Neural progenitor cell (in vitro differentiated cells): ENCODE measurements around the gene NKAIN4. TPM values are rescaled to one million over a fixed set of nuclear protein-coding genes. Genes with fewer than 3 reads are reported as not detected.

ENCODE experiments used
- DNase-seq: peaks from one replicate; pipeline ENCODE4 v3.0.0-alpha.2; 2016; ENCODE audit warnings: low spot score
- H2AFZ ChIP-seq: fragments of 200-600 bp; sonication (generic); replicated peaks from 2 replicates; pipeline ENCODE4 v1.6.1; 2016; ENCODE audit warnings: antibody characterized with exemption
- H3F3A ChIP-seq: fragments of 200-600 bp; sonication (generic); 2 replicates; pipeline ENCODE4 v1.6.1; 2016; ENCODE audit warnings: antibody characterized with exemption, low read depth
- H3K27ac ChIP-seq: fragments of 200-600 bp; sonication (generic); 2 replicates; pipeline ENCODE4 v1.5.1; 2016; ENCODE audit warnings: mild to moderate bottlenecking
- H3K27me3 ChIP-seq: fragments of 200-600 bp; sonication (generic); 2 replicates; pipeline ENCODE4 v1.6.1; 2016; ENCODE audit warnings: mild to moderate bottlenecking, moderate library complexity
- H3K36me3 ChIP-seq: fragments of 200-600 bp; sonication (generic); 2 replicates; pipeline ENCODE4 v1.5.1; 2016
- H3K4me1 ChIP-seq: fragments of 200-600 bp; sonication (generic); 2 replicates; pipeline ENCODE4 v1.6.1; 2016; ENCODE audit warnings: mixed run types
- H3K4me2 ChIP-seq: fragments of 200-600 bp; sonication (generic); 2 replicates; pipeline ENCODE4 v1.6.1; 2016
- H3K4me3 ChIP-seq: fragments of 200-600 bp; sonication (generic); 2 replicates; pipeline ENCODE4 v1.5.1; 2016
- H3K79me2 ChIP-seq: fragments of 200-600 bp; sonication (generic); 2 replicates; pipeline ENCODE4 v1.6.1; 2016; ENCODE audit warnings: low read depth
- H3K9ac ChIP-seq: fragments of 200-600 bp; sonication (generic); 2 replicates; pipeline ENCODE4 v1.6.1; 2016
- H3K9me3 ChIP-seq: fragments of 200-600 bp; sonication (generic); 2 replicates; pipeline ENCODE4 v1.5.1; 2016; ENCODE audit warnings: low read depth
- H4K20me1 ChIP-seq: fragments of 200-600 bp; sonication (generic); 2 replicates; pipeline ENCODE4 v1.6.1; 2016; ENCODE audit warnings: low read depth
- H3K27ac Mint-ChIP-seq: 3 replicates; pipeline ENCODE4 v1.8.0; 2021; ENCODE audit warnings: mixed read lengths
- H3K27me3 Mint-ChIP-seq: 2 replicates; pipeline ENCODE4 v1.8.0; 2022; ENCODE audit warnings: low read depth, mild to moderate bottlenecking, inconsistent platforms, moderate library complexity, mixed read lengths; ENCODE audit not compliant: insufficient read depth
- H3K36me3 Mint-ChIP-seq: 3 replicates; pipeline ENCODE4 v1.8.0; 2021; ENCODE audit warnings: mixed read lengths
- H3K4me1 Mint-ChIP-seq: 3 replicates; pipeline ENCODE4 v1.8.0; 2021; ENCODE audit warnings: mixed read lengths
- H3K4me3 Mint-ChIP-seq: 3 replicates; pipeline ENCODE4 v1.8.0; 2021; ENCODE audit warnings: mild to moderate bottlenecking, moderate library complexity, mixed read lengths
- H3K9me3 Mint-ChIP-seq: 3 replicates; pipeline ENCODE4 v1.8.0; 2020; ENCODE audit warnings: mixed read lengths
- CTCF ChIP-seq: fragments of 200-600 bp; sonication (generic); IDR thresholded peaks from 2 replicates; pipeline ENCODE4 v1.5.1; 2017; ENCODE audit warnings: antibody characterized with exemption, mild to moderate bottlenecking
- EZH2 ChIP-seq: fragments of 200-600 bp; sonication (generic); IDR thresholded peaks from 2 replicates; pipeline ENCODE4 v1.6.1; 2017; ENCODE audit warnings: antibody characterized with exemption, mild to moderate bottlenecking, moderate library complexity
- EZH2phosphoT487 ChIP-seq: fragments of 200-600 bp; sonication (generic); IDR thresholded peaks from 2 replicates; pipeline ENCODE4 v1.6.1; 2017; ENCODE audit warnings: antibody characterized with exemption
- total RNA-seq: library from RNA; depleted of rRNA; stranded (reverse); fragments of >200 nt; gene quantifications from 2 replicates; pipeline ENCODE4 v1.2.3, GENCODE V29; 2015; ENCODE audit warnings: low replicate concordance

Gene NKAIN4
- total RNA-seq, 1 donor from 2014 or later, result 9.7 TPM

- Mint-ChIP-seq H3K4me1 (peaks cover 63% of the 10 kb centered on the region), H3K27ac (no peak overlapping the region), H3K27me3 (peaks cover 15% of the 10 kb centered on the region), H3K36me3 (peaks cover 4% of the 10 kb centered on the region), H3K4me3 (no peak overlapping the region), H3K9me3 (no peaks in the 10 kb centered on the region)
- TF ChIP-seq EZH2phosphoT487, result no peak
- TF ChIP-seq CTCF, result no peak
- TF ChIP-seq EZH2, result no peak
- Histone ChIP-seq H3K36me3 (no peaks in the 10 kb centered on the region), H3K4me3 (no peak overlapping the region), H3K4me1 (peaks cover 33% of the 10 kb centered on the region), H3K9me3 (no peaks in the 10 kb centered on the region), H3F3A (peaks cover 36% of the 10 kb centered on the region), H3K79me2 (no peaks in the 10 kb centered on the region), H4K20me1 (no peaks in the 10 kb centered on the region), H2AFZ (no peak overlapping the region), H3K9ac (no peak overlapping the region), H3K4me2 (no peak overlapping the region), H3K27me3 (peaks cover 16% of the 10 kb centered on the region), H3K27ac (no peak overlapping the region)
- no peak for DNase-seq
These were observed 4.5 kb upstream of the NKAIN4 start for GRCh38 chr20:63258781-63259180.

GRCh38 chr20:63257629-63258028 is 3.4 kb upstream of the NKAIN4 start:
- H3K9me3 Mint-ChIP-seq, result no peaks in the 10 kb centered on the region
- DNase-seq, result no peak
- Histone ChIP-seq H3K4me3 (no peak overlapping the region), H3K9ac (no peak overlapping the region), H3K4me1 (peaks cover 40% of the 10 kb centered on the region), H3K36me3 (no peaks in the 10 kb centered on the region), H3K79me2 (no peaks in the 10 kb centered on the region), H3K9me3 (no peaks in the 10 kb centered on the region), H3F3A (peaks cover 47% of the 10 kb centered on the region), H4K20me1 (peaks cover 6% of the 10 kb centered on the region), H3K4me2 (no peak overlapping the region), H2AFZ (no peak overlapping the region), H3K27ac (no peak overlapping the region), H3K27me3 (peaks cover 26% of the 10 kb centered on the region)
- peaks cover 17% of the 10 kb centered on the region for H3K27me3 Mint-ChIP-seq
- H3K4me3 Mint-ChIP-seq, result peak overlapping the region; percentile 9
- no peak overlapping the region for H3K27ac Mint-ChIP-seq
- TF ChIP-seq CTCF (no peak), EZH2 (no peak), EZH2phosphoT487 (no peak)
- H3K36me3 Mint-ChIP-seq, result peaks cover 4% of the 10 kb centered on the region
- H3K4me1 Mint-ChIP-seq, result peaks cover 64% of the 10 kb centered on the region

GRCh38 chr20:63256954-63257353 is 2.7 kb upstream of the NKAIN4 start:
- H4K20me1 ChIP-seq, result peaks cover 12% of the 10 kb centered on the region
- peaks cover 26% of the 10 kb centered on the region for H3K27me3 ChIP-seq
- no peak overlapping the region for H3K27ac ChIP-seq
- peaks cover 19% of the 10 kb centered on the region for H3K27me3 Mint-ChIP-seq
- peak overlapping the region; percentile 4 for H3K4me3 Mint-ChIP-seq
- H3K27ac Mint-ChIP-seq, result peak overlapping the region; percentile 10
- H3K36me3 Mint-ChIP-seq, result peaks cover 4% of the 10 kb centered on the region
- no peaks in the 10 kb centered on the region for H3K9me3 Mint-ChIP-seq
- H3K4me2 ChIP-seq, result no peak overlapping the region
- H3K9ac ChIP-seq, result no peak overlapping the region
- no peak for DNase-seq
- H3K4me1 Mint-ChIP-seq, result peaks cover 64% of the 10 kb centered on the region
- no peak overlapping the region for H2AFZ ChIP-seq
- peaks cover 44% of the 10 kb centered on the region for H3K4me1 ChIP-seq
- H3K36me3 ChIP-seq, result no peaks in the 10 kb centered on the region
- no peaks in the 10 kb centered on the region for H3K79me2 ChIP-seq
- H3K9me3 ChIP-seq, result no peaks in the 10 kb centered on the region
- peaks cover 54% of the 10 kb centered on the region for H3F3A ChIP-seq
- no peak for TF ChIP-seq EZH2phosphoT487
- no peak for TF ChIP-seq EZH2
- TF ChIP-seq CTCF, result no peak
- no peak overlapping the region for H3K4me3 ChIP-seq
